AG10803 (cell line): ENCODE measurements around the gene ERG.
A peak's percentile ranks its signal among the peaks of the same experiment; 100 is the strongest.

Experiments
- DNase-seq: peaks from one replicate; pipeline ENCODE4 v3.0.0; 2010; ENCODE audit warnings: low read depth
- H3K4me3 ChIP-seq: 2 replicates; pipeline ENCODE4 v1.5.1; 2011; ENCODE audit warnings: mild to moderate bottlenecking, low read length, control low read depth
- CTCF ChIP-seq: conservative IDR thresholded peaks from 2 replicates; pipeline ENCODE4 v1.5.1; 2011; ENCODE audit warnings: mild to moderate bottlenecking, low read length, control low read depth, inconsistent platforms

Gene ERG

DNA sequence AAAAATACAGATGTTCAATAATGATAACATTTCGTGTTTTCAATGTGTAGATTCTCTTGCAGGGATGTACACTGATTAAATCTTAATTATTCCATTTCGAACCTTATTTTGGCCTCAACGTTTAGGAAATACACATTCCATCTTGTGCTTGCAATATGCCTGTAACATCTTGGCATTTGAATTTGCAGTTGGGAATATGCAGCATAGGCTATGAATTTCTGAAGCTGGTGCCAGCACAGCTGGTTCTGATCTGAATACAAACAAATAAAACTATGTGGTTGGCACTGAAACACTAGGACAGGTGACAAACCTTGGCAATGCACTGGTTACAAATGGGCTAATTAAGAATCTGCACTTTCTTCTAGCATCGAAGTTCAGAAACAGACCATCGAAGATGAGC is 108.4 kb downstream of the ERG start:
- TF ChIP-seq CTCF: no peak
- H3K4me3 ChIP-seq: no peak overlapping the region
- DNase-seq: peak; percentile 29

GRCh38 chr21:38389354-38389676 is 109.0 kb downstream of the ERG start:
- DNase-seq: no peak
- no peak for TF ChIP-seq CTCF
- H3K4me3 ChIP-seq: no peak overlapping the region

DNA sequence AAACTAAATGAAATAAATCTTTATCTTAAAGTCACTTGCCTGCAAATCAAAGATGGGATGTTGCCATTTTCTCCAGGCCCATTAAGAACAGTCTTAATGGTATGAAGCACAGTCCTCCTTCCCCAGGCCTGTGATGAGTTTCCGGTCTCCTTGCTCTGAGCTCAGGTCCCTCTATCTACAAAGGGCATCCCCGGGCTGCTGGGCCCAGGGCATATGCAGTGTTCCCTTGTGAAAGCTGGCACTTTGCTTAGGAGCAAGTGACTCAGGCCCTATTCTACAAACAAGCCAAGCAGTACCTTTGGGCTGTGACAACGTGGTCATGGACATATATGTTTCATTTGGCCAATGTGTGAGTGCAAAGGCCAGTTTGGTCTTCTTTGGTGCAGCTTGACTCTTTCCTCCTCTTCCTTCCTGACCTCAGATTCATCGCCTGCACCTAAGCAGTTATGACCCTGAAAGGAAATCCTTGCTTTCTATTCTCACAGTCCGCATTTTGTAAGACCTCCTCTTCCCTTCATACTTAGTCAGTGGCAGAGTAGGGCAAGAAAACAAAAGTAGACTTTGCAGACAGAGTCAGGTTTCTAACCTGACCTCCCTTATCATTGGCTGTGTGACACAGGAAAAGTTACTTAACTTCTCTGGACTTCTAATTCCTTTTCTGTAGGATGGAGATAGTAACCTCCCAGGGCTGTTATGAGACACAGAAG is 109.5 kb downstream of the ERG start:
- no peak overlapping the region for H3K4me3 ChIP-seq
- DNase-seq: no peak
- no peak for TF ChIP-seq CTCF

GRCh38 chr21:38388203-38388602 is 110.1 kb downstream of the ERG start:
- no peak overlapping the region for H3K4me3 ChIP-seq
- no peak for TF ChIP-seq CTCF
- DNase-seq: peak; percentile 26

GRCh38 chr21:38386967-38387366 is 111.3 kb downstream of the ERG start:
- no peak for TF ChIP-seq CTCF
- no peak for DNase-seq
- H3K4me3 ChIP-seq: no peak overlapping the region

DNA sequence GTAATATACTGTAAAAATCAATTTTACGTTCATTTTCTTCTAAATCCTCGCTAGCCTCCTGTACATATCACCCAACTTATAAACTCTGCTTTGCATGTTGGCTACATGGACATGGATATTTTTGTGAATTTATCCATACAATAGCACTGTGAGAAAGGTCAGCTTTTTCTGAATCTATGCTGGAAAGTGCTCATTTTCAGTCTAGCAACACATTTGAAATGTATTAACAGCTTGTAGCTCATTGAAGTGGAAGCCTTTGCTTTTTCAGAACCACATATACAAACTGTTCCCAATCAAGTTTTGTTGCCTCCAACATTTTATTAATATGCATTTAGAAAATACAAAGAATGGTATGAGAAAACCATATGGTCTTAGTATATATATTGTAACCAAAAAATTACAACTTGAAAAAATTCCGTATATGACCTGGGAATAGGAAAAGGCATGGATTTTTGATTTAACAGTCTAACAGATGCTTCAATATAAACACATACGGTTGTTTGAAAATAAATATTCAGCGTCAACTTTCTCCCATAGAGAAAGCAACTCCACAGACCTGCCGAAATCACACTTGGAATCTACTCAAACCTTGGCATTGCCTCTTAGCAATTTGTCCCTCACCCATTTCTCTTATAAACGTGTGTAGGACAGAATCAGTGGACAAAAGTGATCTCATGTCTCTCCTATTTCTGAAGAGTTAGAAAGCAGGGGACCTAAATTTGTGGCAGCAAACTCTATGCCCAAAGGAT is 112.7 kb downstream of the ERG start:
- no peak for DNase-seq
- no peak overlapping the region for H3K4me3 ChIP-seq
- TF ChIP-seq CTCF: no peak

DNA sequence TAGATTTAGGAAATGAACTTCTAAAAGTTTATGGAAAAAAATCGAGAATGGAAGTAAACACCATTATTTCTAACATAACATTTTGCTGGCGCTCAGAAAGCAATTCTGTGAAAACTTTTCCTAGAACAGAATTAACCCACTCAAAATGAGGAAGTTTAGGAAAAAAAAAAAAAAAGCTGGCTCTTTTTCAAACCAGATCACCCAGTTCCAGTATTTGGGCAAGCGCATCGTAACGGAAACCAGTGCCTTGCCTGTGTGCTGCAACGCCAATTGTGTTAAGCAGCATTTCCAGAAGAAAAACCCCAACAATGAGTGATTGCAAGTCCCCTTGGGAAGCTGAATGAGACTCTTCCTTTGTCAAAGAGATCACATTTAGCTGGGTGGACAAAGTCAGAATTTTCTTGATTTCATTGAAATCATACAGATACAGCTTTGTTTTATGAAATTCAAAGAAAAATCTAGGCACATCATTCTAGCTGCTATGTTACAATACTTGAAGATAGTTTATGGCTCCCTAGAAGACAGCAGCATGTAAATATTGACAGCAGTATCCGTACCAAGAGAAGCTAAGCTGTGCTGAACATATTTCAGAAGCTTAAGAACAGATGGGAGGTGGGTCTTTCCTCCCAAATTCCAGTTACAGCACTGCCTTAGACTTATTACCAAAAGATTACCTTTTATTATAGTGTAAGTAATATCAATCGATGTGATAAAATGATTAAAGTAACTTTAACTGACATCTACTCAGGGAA is 113.4 kb downstream of the ERG start:
- no peak for DNase-seq

More for the DNA sequence above, 113.4 kb downstream of the ERG start:
- H3K4me3 ChIP-seq: no peak overlapping the region
- TF ChIP-seq CTCF: no peak
